GM06990 (cell line): ENCODE measurements around the gene RPP40.

Experiments
- DNase-seq: peaks from one replicate; pipeline ENCODE4 v3.0.0-alpha.2; 2011; ENCODE audit not compliant: insufficient read length; ENCODE audit errors: extremely low read depth
- H3K27me3 ChIP-seq: replicated peaks from 2 replicates; pipeline ENCODE4 v1.6.0; 2011; ENCODE audit warnings: low read length; ENCODE audit not compliant: control insufficient read depth, insufficient read depth
- H3K36me3 ChIP-seq: 2 replicates; pipeline ENCODE4 v1.5.1; 2011; ENCODE audit warnings: low read length; ENCODE audit not compliant: control insufficient read depth, insufficient read depth
- H3K4me3 ChIP-seq: replicated peaks from 2 replicates; pipeline ENCODE4 v1.5.1; 2011; ENCODE audit warnings: low read depth, mild to moderate bottlenecking, control low read depth, low read length
- CTCF ChIP-seq: IDR thresholded peaks from 2 replicates; pipeline ENCODE4 v1.5.1; 2011; ENCODE audit warnings: low read length, control low read depth, mild to moderate bottlenecking, inconsistent platforms; ENCODE audit not compliant: insufficient read depth, poor library complexity, severe bottlenecking

The RPP40 gene

GRCh38 chr6:4969609-4970285, 34.1 kb downstream of the RPP40 start:
- DNase-seq: no peak
- Histone ChIP-seq H3K36me3 (no peaks in the 10 kb centered on the region), H3K27me3 (peaks cover 1% of the 10 kb centered on the region; the same call in 1 of the 2 replicates), H3K4me3 (no peak overlapping the region)
- no peak for TF ChIP-seq CTCF

GRCh38 chr6:4967301-4968030, 36.4 kb downstream of the RPP40 start:
- TF ChIP-seq CTCF: no peak
- Histone ChIP-seq H3K36me3 (no peaks in the 10 kb centered on the region), H3K4me3 (no peak overlapping the region), H3K27me3 (0 out of 2 replicates have a peak, but pooled peaks cover 1% of the 10 kb centered on the region)
- DNase-seq: no peak

GRCh38 chr6:4965562-4966389, 38.1 kb downstream of the RPP40 start:
- DNase-seq: no peak
- Histone ChIP-seq H3K27me3 (no peaks in the 10 kb centered on the region), H3K36me3 (no peaks in the 10 kb centered on the region), H3K4me3 (no peak overlapping the region)
- no peak for TF ChIP-seq CTCF

- H3K36me3 ChIP-seq: no peaks in the 10 kb centered on the region
- no peak for TF ChIP-seq CTCF
Observed at GRCh38 chr6:4964675-4965561, 38.9 kb downstream of the RPP40 start.

GRCh38 chr6:4962905-4963304, 40.9 kb downstream of the RPP40 start:
- H3K4me3 ChIP-seq: no peak overlapping the region
- TF ChIP-seq CTCF: no peak

More at GRCh38 chr6:4964675-4965561, 38.9 kb downstream of the RPP40 start:
- H3K27me3 ChIP-seq: no peaks in the 10 kb centered on the region
- DNase-seq: no peak
- no peak overlapping the region for H3K4me3 ChIP-seq

More at GRCh38 chr6:4962905-4963304, 40.9 kb downstream of the RPP40 start:
- Histone ChIP-seq H3K27me3 (no peaks in the 10 kb centered on the region), H3K36me3 (no peaks in the 10 kb centered on the region)
- no peak for DNase-seq
